Measurements from ENCODE around the gene ATXN1L.

DNA sequence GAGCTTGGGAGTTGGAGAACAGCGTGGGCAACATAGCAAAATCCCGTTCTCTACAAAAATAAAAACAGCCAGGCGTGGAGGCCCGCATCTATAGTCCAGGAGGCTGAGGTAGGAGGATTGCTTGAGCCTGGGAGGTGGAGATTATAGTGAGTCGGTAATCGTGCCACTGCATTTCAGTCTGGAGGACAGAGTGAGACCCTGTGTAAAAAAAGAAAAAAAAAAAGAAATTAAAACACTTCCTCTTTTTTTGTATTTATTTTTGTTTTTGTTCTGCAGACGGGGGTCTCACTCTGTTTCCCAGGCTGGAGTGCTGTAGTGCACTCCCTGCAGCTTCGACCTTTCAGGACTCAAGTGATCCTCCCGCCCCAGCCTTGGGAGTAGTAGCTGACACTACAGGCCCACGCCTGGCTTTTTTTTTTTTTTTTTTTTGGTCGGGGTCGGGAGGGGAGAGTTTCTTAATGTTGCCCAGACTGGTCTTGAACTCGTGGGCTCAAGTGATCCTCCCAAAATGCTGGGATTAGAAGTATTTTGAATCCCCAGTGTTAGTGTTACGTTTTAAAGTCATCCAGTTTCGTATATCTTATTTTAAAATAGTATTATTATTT lies 51.1 kb downstream of the ATXN1L start:
- TF ChIP-seq, protein P1, sequence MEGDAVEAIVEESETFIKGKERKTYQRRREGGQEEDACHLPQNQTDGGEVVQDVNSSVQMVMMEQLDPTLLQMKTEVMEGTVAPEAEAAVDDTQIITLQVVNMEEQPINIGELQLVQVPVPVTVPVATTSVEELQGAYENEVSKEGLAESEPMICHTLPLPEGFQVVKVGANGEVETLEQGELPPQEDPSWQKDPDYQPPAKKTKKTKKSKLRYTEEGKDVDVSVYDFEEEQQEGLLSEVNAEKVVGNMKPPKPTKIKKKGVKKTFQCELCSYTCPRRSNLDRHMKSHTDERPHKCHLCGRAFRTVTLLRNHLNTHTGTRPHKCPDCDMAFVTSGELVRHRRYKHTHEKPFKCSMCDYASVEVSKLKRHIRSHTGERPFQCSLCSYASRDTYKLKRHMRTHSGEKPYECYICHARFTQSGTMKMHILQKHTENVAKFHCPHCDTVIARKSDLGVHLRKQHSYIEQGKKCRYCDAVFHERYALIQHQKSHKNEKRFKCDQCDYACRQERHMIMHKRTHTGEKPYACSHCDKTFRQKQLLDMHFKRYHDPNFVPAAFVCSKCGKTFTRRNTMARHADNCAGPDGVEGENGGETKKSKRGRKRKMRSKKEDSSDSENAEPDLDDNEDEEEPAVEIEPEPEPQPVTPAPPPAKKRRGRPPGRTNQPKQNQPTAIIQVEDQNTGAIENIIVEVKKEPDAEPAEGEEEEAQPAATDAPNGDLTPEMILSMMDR (IDR thresholded peaks at IDR 0.05), result no peak
- TF ChIP-seq POLR2A (IDR thresholded peaks at IDR 0.05), result no peak

Data from gastroesophageal sphincter (tissue), 3 donors.